Measurements from ENCODE around the gene OLFM1. TPM values are rescaled to one million over a fixed set of nuclear protein-coding genes. Genes with fewer than 3 reads are reported as not detected.

OLFM1 gene
- total and polyA plus RNA-seq, 2 donors from 2014 or later, result 2.9 to 33.7 TPM

GRCh38 chr9:135146241-135146640 is 58.8 kb downstream of the OLFM1 start:
- no peak for FAIRE-seq
- H3K4me3 ChIP-seq (ENCODE audit: low read length in 3 of 3), result no peak overlapping the region
- TF ChIP-seq CTCF (IDR thresholded peaks at IDR 0.05; ENCODE audit: borderline replicate concordance, extremely low read depth, insufficient read depth), result no peak
- peaks cover 0 to 3% (median 0%) of the 10 kb centered on the region in 3 donors for H3K9me3 ChIP-seq (ENCODE audit: control insufficient read depth in 2 of 3, insufficient read depth in 1 of 3, low read length in 3 of 3)
- no peak for DNase-seq
- intact Hi-C loops (cut with DNase I), result no loop called here
- no peak overlapping the region for H3K9ac ChIP-seq (ENCODE audit: low read length in 3 of 3)
- H3K36me3 ChIP-seq (ENCODE audit: control insufficient read depth in 2 of 3, insufficient read depth in 3 of 3, low read length in 3 of 3), result no peaks in the 10 kb centered on the region
- no peaks in the 10 kb centered on the region for H3K4me1 ChIP-seq (ENCODE audit: control insufficient read depth in 2 of 3, insufficient read depth in 2 of 3, low read depth in 1 of 3, low read length in 3 of 3)
- no peaks in the 10 kb centered on the region for H3K27me3 ChIP-seq (ENCODE audit: control insufficient read depth, insufficient read depth, low read length)
- no peak overlapping the region for H3K27ac ChIP-seq (ENCODE audit: low read depth in 2 of 2, low read length in 2 of 2)

GRCh38 chr9:135146766-135147473 is 59.5 kb downstream of the OLFM1 start:
- Histone ChIP-seq H3K27me3 (ENCODE audit: control insufficient read depth, insufficient read depth, low read length) (no peaks in the 10 kb centered on the region), H3K4me3 (ENCODE audit: low read length in 3 of 3) (no peak overlapping the region), H3K9ac (ENCODE audit: low read length in 3 of 3) (no peak overlapping the region), H3K36me3 (ENCODE audit: control insufficient read depth in 2 of 3, insufficient read depth in 3 of 3, low read length in 3 of 3) (no peaks in the 10 kb centered on the region), H3K9me3 (ENCODE audit: control insufficient read depth in 2 of 3, insufficient read depth in 1 of 3, low read length in 3 of 3) (peaks cover 0 to 3% (median 0%) of the 10 kb centered on the region in 3 donors), H3K27ac (ENCODE audit: low read depth in 2 of 2, low read length in 2 of 2) (no peak overlapping the region), H3K4me1 (ENCODE audit: control insufficient read depth in 2 of 3, insufficient read depth in 2 of 3, low read depth in 1 of 3, low read length in 3 of 3) (no peaks in the 10 kb centered on the region)
- no peak for FAIRE-seq
- intact Hi-C loops (cut with DNase I), result no loop called here
- DNase-seq, result no peak
- TF ChIP-seq CTCF (IDR thresholded peaks at IDR 0.05; ENCODE audit: borderline replicate concordance, extremely low read depth, insufficient read depth), result no peak

- Histone ChIP-seq H3K4me1 (ENCODE audit: control insufficient read depth in 2 of 3, insufficient read depth in 2 of 3, low read depth in 1 of 3, low read length in 3 of 3) (no peaks in the 10 kb centered on the region), H3K4me3 (ENCODE audit: low read length in 3 of 3) (no peak overlapping the region), H3K27me3 (ENCODE audit: control insufficient read depth, insufficient read depth, low read length) (no peaks in the 10 kb centered on the region), H3K9me3 (ENCODE audit: control insufficient read depth in 2 of 3, insufficient read depth in 1 of 3, low read length in 3 of 3) (peaks cover 0 to 3% (median 0%) of the 10 kb centered on the region in 3 donors), H3K27ac (ENCODE audit: low read depth in 2 of 2, low read length in 2 of 2) (no peak overlapping the region), H3K36me3 (ENCODE audit: control insufficient read depth in 2 of 3, insufficient read depth in 3 of 3, low read length in 3 of 3) (no peaks in the 10 kb centered on the region), H3K9ac (ENCODE audit: low read length in 3 of 3) (no peak overlapping the region)
- FAIRE-seq (no peak), DNase-seq (no peak)
- intact Hi-C loops (cut with DNase I), result no loop called here
- TF ChIP-seq CTCF (IDR thresholded peaks at IDR 0.05; ENCODE audit: borderline replicate concordance, extremely low read depth, insufficient read depth), result no peak
Measured at GRCh38 chr9:135147474-135147805, 60.0 kb downstream of the OLFM1 start.

GRCh38 chr9:135147938-135148337 is 60.5 kb downstream of the OLFM1 start:
- intact Hi-C loops (cut with DNase I), result no loop called here
- Histone ChIP-seq H3K4me1 (ENCODE audit: control insufficient read depth in 2 of 3, insufficient read depth in 2 of 3, low read depth in 1 of 3, low read length in 3 of 3) (no peaks in the 10 kb centered on the region), H3K27me3 (ENCODE audit: control insufficient read depth, insufficient read depth, low read length) (no peaks in the 10 kb centered on the region), H3K4me3 (ENCODE audit: low read length in 3 of 3) (no peak overlapping the region), H3K9ac (ENCODE audit: low read length in 3 of 3) (no peak overlapping the region), H3K27ac (ENCODE audit: low read depth in 2 of 2, low read length in 2 of 2) (no peak overlapping the region), H3K36me3 (ENCODE audit: control insufficient read depth in 2 of 3, insufficient read depth in 3 of 3, low read length in 3 of 3) (no peaks in the 10 kb centered on the region), H3K9me3 (ENCODE audit: control insufficient read depth in 2 of 3, insufficient read depth in 1 of 3, low read length in 3 of 3) (peaks cover 0 to 3% (median 0%) of the 10 kb centered on the region in 3 donors)
- FAIRE-seq, result no peak
- no peak for DNase-seq
- no peak for TF ChIP-seq CTCF (IDR thresholded peaks at IDR 0.05; ENCODE audit: borderline replicate concordance, extremely low read depth, insufficient read depth)

Data from kidney (tissue), 14 donors.